ENCODE data around the gene KIAA0319L. TPM values are rescaled to one million over a fixed set of nuclear protein-coding genes. Genes with fewer than 3 reads are reported as not detected.

Gene KIAA0319L
- total RNA-seq, 6 donors from 2014 or later, result 68.1 to 140 (median 107) TPM

DNA sequence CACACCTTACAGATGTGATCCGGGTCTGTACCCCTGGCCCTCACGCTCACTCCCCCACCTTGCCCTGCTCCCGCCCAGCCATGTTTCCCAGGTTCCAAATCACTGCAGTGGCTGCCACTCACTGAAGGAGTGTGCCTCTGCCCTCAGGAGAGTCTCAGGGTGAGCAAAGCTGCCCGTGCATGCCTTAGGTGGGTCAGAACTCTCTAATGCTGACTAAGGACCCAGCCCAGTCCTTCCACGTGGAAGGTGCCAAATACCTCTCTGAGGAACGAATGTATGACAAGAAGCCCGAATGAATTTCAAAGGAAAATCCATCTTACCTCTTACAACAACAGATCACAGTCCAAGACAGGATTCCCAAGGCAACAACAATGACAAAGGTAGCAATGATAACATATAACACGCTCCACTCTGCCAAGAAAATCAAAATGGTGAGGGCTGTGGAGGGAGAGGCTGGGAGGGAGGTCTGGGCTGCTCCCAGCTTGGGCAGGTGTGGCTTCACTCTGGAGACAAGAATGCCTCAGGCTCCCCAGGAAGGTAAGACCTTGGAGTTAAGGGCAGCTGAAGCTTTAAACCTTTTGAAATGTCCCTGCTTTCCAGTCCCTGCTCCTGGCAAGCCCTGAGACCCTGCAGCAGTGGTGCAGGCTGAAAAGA lies 115.2 kb downstream of the KIAA0319L start:
- H3K36me3 ChIP-seq, result peaks cover 11 to 93% (median 74%) of the 10 kb centered on the region in 4 donors

DNA sequence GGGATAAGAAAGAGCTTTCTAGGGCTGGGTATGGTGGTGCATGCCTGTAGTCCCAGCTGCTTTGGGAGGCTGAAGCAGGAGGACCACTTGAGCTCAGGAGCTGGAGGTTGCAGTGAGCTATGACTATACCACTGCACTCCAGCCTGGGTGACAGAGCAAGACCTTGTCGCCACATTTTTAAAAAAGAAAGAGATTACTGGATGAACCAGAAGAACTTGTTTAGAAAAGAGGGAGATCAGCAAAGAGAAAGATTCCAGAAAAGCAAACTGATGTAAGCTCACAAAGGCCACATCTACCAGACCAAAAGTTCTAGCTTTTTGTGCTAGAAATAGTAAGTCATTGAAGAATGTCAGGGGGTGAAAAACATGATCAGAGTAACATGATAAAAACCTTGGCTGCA lies 117.6 kb downstream of the KIAA0319L start:
- 83 to 85% methylated on average over 1 of the region's 1 CpG for WGBS, 2 donors
- DNase-seq (no peak), ATAC-seq (ENCODE audit: low FRiP score in 2 of 2) (no peak)
- no peaks in the 10 kb centered on the region for H3K27me3 ChIP-seq
- no peak for TF ChIP-seq POLR2A (IDR thresholded peaks at IDR 0.05)
- TF ChIP-seq CTCF (IDR thresholded peaks at IDR 0.05), result no peak
- TF ChIP-seq EP300 (IDR thresholded peaks at IDR 0.05), result no peak
- no peak for TF ChIP-seq POLR2AphosphoS5 (IDR thresholded peaks at IDR 0.05)
- H3K36me3 ChIP-seq, result peaks cover 21 to 96% (median 86%) of the 10 kb centered on the region in 4 donors
- no peak overlapping the region for H3K27ac ChIP-seq
- H3K4me3 ChIP-seq, result no peak overlapping the region
- H3K4me1 ChIP-seq, result peaks cover 0 to 3% (median 0%) of the 10 kb centered on the region in 4 donors
- H3K9me3 ChIP-seq, result no peaks in the 10 kb centered on the region

More for the DNA sequence above, 115.2 kb downstream of the KIAA0319L start:
- H3K4me1 ChIP-seq, result peaks cover 0 to 3% (median 0%) of the 10 kb centered on the region in 4 donors
- no peak for TF ChIP-seq EP300 (IDR thresholded peaks at IDR 0.05)
- TF ChIP-seq POLR2AphosphoS5 (IDR thresholded peaks at IDR 0.05), result no peak
- no peak for TF ChIP-seq POLR2A (IDR thresholded peaks at IDR 0.05)
- no peak for TF ChIP-seq CTCF (IDR thresholded peaks at IDR 0.05)
- no peak for DNase-seq
- H3K27ac ChIP-seq, result no peak overlapping the region
- no peak overlapping the region for H3K4me3 ChIP-seq
- WGBS, 2 donors, result 89 to 92% methylated on average over 8 of the region's 8 CpGs
- no peaks in the 10 kb centered on the region for H3K27me3 ChIP-seq
- no peak for ATAC-seq (ENCODE audit: low FRiP score in 2 of 2)
- no peaks in the 10 kb centered on the region for H3K9me3 ChIP-seq

GRCh38 chr1:35437200-35437599 lies 120.0 kb downstream of the KIAA0319L start:
- peaks cover 17 to 96% (median 77%) of the 10 kb centered on the region in 4 donors for H3K36me3 ChIP-seq
- H3K27ac ChIP-seq, result no peak overlapping the region
- no peak overlapping the region for H3K4me3 ChIP-seq
- no peaks in the 10 kb centered on the region for H3K27me3 ChIP-seq
- DNase-seq, result no peak
- no peak for TF ChIP-seq POLR2A (IDR thresholded peaks at IDR 0.05)
- TF ChIP-seq CTCF (IDR thresholded peaks at IDR 0.05), result no peak
- no peak for TF ChIP-seq POLR2AphosphoS5 (IDR thresholded peaks at IDR 0.05)
- no peaks in the 10 kb centered on the region for H3K9me3 ChIP-seq
- ATAC-seq (ENCODE audit: low FRiP score in 2 of 2), result no peak
- H3K4me1 ChIP-seq, result no peaks in the 10 kb centered on the region
- 95 to 100% methylated on average over 9 of the region's 9 CpGs for WGBS, 2 donors

GRCh38 chr1:35436078-35436477 lies 121.1 kb downstream of the KIAA0319L start:
- H3K27ac ChIP-seq, result no peak overlapping the region
- no peaks in the 10 kb centered on the region for H3K27me3 ChIP-seq
- no peak overlapping the region for H3K4me3 ChIP-seq
- no peak for ATAC-seq (ENCODE audit: low FRiP score in 2 of 2)
- no peak for TF ChIP-seq POLR2AphosphoS5 (IDR thresholded peaks at IDR 0.05)
- TF ChIP-seq CTCF (IDR thresholded peaks at IDR 0.05), result no peak
- no peak for TF ChIP-seq POLR2A (IDR thresholded peaks at IDR 0.05)
- no peak for TF ChIP-seq EP300 (IDR thresholded peaks at IDR 0.05)
- no peak for DNase-seq
- peaks cover 14 to 91% (median 69%) of the 10 kb centered on the region in 4 donors for H3K36me3 ChIP-seq
- no peaks in the 10 kb centered on the region for H3K4me1 ChIP-seq
- WGBS, 2 donors, result 97 to 100% methylated on average over 2 to 10 of the region's 10 CpGs
- H3K9me3 ChIP-seq, result no peaks in the 10 kb centered on the region

DNA sequence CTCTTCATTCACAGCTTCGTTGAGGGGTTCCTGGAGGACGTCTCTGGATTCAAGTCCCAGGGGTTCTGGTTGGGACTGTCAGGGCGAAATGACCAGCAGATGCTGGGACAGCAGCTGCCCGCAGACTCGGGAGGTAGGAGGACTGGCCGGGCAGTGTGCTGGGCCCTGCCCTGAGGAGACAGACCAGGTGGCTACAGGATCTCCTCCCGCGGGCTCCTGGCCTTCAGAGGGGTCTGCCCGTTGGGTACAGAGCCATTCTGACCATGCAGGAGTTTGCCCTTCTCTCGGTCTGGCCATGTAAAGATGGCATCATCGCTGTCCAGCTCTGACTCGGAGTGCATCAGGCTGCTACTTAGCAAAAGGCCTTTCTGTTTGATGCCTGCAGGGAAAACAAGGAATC lies 122.5 kb downstream of the KIAA0319L start:
- H3K4me3 ChIP-seq, result no peak overlapping the region
- no peak overlapping the region for H3K27ac ChIP-seq
- WGBS, 2 donors, result 94 to 100% methylated on average over 2 to 10 of the region's 12 CpGs
- H3K9me3 ChIP-seq, result no peaks in the 10 kb centered on the region
- no peaks in the 10 kb centered on the region for H3K4me1 ChIP-seq
- peaks cover 10 to 78% (median 56%) of the 10 kb centered on the region in 4 donors for H3K36me3 ChIP-seq
- no peaks in the 10 kb centered on the region for H3K27me3 ChIP-seq
- no peak for DNase-seq
- no peak for TF ChIP-seq POLR2A (IDR thresholded peaks at IDR 0.05)
- TF ChIP-seq POLR2AphosphoS5 (IDR thresholded peaks at IDR 0.05), result no peak
- no peak for TF ChIP-seq EP300 (IDR thresholded peaks at IDR 0.05)
- TF ChIP-seq CTCF (IDR thresholded peaks at IDR 0.05), result no peak
- no peak for ATAC-seq (ENCODE audit: low FRiP score in 2 of 2)

All from upper lobe of left lung (tissue), 6 donors.